Activated CD8-positive, alpha-beta T cell treated with anti-CD3 and anti-CD28 coated beads for 36 hours (primary cell): ENCODE results near the gene PLAAT2. TPM values are rescaled to one million over a fixed set of nuclear protein-coding genes. Genes with fewer than 3 reads are reported as not detected.
"Not testable (repeated sequence)": the region's sequence is repeated elsewhere in the genome, so short reads cannot be mapped to it uniquely, and the experiment has no call there.

Experiments used
- ATAC-seq: fragments of 200-7000 bp; cut with Tn5 transposase; one replicate; pipeline ENCODE4 v1.10.0; 2021; ENCODE audit warnings: mild to moderate bottlenecking, moderate library complexity
- CTCF ChIA-PET: fragments of 350-600 bp; sonication (Branson Sonifier 250); formaldehyde crosslinking; loops from one replicate; lab custom pipeline; 2021; ENCODE audit warnings: antibody characterized with exemption; lab: Charles Lee
- POLR2A ChIA-PET: fragments of 350-600 bp; sonication (Branson Sonifier 250); formaldehyde crosslinking; loops from one replicate; lab custom pipeline; 2021; ENCODE audit warnings: antibody characterized with exemption; lab: Charles Lee
- DNase-seq: peaks from one replicate; pipeline ENCODE4 v3.0.0-alpha.2; 2020
- H3K27ac Mint-ChIP-seq: one replicate; pipeline ENCODE4 v1.8.0; 2021; ENCODE audit warnings: mild to moderate bottlenecking, mixed read lengths
- H3K27me3 Mint-ChIP-seq: one replicate; pipeline ENCODE4 v1.8.0; 2021; ENCODE audit warnings: mixed read lengths
- H3K36me3 Mint-ChIP-seq: one replicate; pipeline ENCODE4 v1.8.0; 2021; ENCODE audit warnings: low read depth, mixed read lengths
- H3K4me1 Mint-ChIP-seq: one replicate; pipeline ENCODE4 v1.8.0; 2021; ENCODE audit warnings: low read depth, mixed read lengths
- H3K4me3 Mint-ChIP-seq: one replicate; pipeline ENCODE4 v1.8.0; 2021; ENCODE audit warnings: mild to moderate bottlenecking, moderate library complexity, mixed read lengths
- H3K9me3 Mint-ChIP-seq: one replicate; pipeline ENCODE4 v1.8.0; 2021; ENCODE audit warnings: mixed read lengths
- intact Hi-C: fragments of 100-400 bp; cut with micrococcal nuclease; formaldehyde crosslinking; loops from one replicate; pipeline ENCODE4 v1.10.0; 2022
- total RNA-seq, 2 experiments: library from RNA; stranded (reverse); gene quantifications; one replicate each; pipeline ENCODE4 v1.2.3, GENCODE V29; 2021
- TF ChIP-seq, protein P1 (sequence below): fragments of 200-600 bp; IDR thresholded peaks from one replicate; pipeline ENCODE4 v1.8.0; 2022; ENCODE audit warnings: antibody characterized with exemption, mild to moderate bottlenecking

Gene PLAAT2
- total RNA-seq, 2 experiments from 2014 or later, result 0.38 TPM; not detected in 1

DNA sequence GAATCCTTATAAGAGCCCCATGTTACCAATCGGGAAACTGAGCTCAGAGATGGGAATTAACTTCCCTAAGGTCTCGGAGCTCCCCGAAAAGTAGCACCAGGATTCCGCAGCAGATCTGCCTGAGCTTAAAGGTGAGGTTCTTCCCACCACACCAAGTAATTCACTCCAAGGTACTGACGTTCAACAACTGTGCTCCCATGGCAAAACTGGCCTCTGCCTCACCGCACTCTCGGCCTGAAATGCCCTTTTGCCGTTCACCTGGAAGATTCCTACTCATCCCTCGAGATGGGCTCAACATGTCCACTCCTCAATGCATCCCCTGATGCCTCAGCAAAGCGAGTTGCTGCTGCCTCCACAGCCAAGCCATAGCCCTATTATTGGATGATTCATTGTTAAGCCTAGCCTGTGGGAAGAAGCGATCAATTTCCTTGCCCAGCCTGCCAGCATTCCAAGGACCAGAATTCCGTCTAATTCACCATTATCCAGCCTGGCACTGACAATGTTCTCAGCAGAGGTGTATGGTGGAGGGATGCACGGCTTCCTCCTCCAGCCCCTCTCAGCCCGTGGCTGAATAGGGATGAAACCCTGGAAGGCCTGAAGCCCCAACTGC, 46.9 kb upstream of the PLAAT2 start:
- POLR2A ChIA-PET, result interaction anchor here (0.6 kb wide), 1 partner anchor 759 kb away, joined by 3 read pairs; no protein-coding TSS in a partner anchor

DNA sequence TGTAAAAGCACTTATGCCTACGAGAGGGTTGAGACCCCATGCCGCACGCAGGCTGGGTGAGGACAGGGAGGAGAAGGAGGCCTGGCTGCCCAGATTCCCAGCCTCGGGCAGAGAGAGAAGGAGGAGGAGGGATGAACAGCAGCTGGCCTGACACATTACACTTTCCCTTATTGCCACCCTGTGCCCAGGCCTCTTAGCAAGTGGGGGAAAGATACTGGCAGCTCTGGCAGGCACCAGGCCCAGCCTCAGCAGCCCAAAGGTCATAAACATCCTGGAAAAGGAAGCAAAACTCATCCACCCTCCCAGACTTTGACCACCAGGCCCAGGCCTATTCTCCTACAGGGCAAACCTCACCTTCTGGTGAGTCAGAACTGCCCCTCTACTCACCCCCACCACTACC, 46.4 kb upstream of the PLAAT2 start:
- ATAC-seq (no peak), DNase-seq (no peak)
- intact Hi-C loops, result no loop called here
- Mint-ChIP-seq H3K27ac (no peak overlapping the region), H3K4me3 (no peak overlapping the region), H3K9me3 (no peaks in the 10 kb centered on the region), H3K27me3 (no peaks in the 10 kb centered on the region), H3K4me1 (peaks cover 25% of the 10 kb centered on the region), H3K36me3 (no peaks in the 10 kb centered on the region)
- POLR2A ChIA-PET, result interaction anchor here (0.6 to 0.8 kb wide), 2 partner anchors 26 to 759 kb away, joined by 3 to 5 read pairs; no protein-coding TSS in a partner anchor
- CTCF ChIA-PET, result interaction anchor here (0.7 to 2.0 kb wide), 3 partner anchors 26 to 131 kb away, joined by 3 to 5 read pairs (median 5); no protein-coding TSS in a partner anchor
- TF ChIP-seq, protein P1, sequence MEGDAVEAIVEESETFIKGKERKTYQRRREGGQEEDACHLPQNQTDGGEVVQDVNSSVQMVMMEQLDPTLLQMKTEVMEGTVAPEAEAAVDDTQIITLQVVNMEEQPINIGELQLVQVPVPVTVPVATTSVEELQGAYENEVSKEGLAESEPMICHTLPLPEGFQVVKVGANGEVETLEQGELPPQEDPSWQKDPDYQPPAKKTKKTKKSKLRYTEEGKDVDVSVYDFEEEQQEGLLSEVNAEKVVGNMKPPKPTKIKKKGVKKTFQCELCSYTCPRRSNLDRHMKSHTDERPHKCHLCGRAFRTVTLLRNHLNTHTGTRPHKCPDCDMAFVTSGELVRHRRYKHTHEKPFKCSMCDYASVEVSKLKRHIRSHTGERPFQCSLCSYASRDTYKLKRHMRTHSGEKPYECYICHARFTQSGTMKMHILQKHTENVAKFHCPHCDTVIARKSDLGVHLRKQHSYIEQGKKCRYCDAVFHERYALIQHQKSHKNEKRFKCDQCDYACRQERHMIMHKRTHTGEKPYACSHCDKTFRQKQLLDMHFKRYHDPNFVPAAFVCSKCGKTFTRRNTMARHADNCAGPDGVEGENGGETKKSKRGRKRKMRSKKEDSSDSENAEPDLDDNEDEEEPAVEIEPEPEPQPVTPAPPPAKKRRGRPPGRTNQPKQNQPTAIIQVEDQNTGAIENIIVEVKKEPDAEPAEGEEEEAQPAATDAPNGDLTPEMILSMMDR, result no peak

More for the DNA sequence above, 46.9 kb upstream of the PLAAT2 start:
- H3K27me3 Mint-ChIP-seq, result no peaks in the 10 kb centered on the region
- H3K9me3 Mint-ChIP-seq, result no peaks in the 10 kb centered on the region
- H3K4me3 Mint-ChIP-seq, result no peak overlapping the region
- no peaks in the 10 kb centered on the region for H3K36me3 Mint-ChIP-seq
- CTCF ChIA-PET, result interaction anchor here (0.7 to 0.9 kb wide), 2 partner anchors 29 to 131 kb away, joined by 3 to 5 read pairs; no protein-coding TSS in a partner anchor
- ATAC-seq, result no peak
- no peak for DNase-seq
- H3K4me1 Mint-ChIP-seq, result peaks cover 26% of the 10 kb centered on the region
- intact Hi-C loops, result loop anchor here (10.0 kb wide), 1 partner anchor 45 kb away; the partner anchor contains the start of gene PLAAT2
- no peak overlapping the region for H3K27ac Mint-ChIP-seq
- TF ChIP-seq, protein P1, result no peak

DNA sequence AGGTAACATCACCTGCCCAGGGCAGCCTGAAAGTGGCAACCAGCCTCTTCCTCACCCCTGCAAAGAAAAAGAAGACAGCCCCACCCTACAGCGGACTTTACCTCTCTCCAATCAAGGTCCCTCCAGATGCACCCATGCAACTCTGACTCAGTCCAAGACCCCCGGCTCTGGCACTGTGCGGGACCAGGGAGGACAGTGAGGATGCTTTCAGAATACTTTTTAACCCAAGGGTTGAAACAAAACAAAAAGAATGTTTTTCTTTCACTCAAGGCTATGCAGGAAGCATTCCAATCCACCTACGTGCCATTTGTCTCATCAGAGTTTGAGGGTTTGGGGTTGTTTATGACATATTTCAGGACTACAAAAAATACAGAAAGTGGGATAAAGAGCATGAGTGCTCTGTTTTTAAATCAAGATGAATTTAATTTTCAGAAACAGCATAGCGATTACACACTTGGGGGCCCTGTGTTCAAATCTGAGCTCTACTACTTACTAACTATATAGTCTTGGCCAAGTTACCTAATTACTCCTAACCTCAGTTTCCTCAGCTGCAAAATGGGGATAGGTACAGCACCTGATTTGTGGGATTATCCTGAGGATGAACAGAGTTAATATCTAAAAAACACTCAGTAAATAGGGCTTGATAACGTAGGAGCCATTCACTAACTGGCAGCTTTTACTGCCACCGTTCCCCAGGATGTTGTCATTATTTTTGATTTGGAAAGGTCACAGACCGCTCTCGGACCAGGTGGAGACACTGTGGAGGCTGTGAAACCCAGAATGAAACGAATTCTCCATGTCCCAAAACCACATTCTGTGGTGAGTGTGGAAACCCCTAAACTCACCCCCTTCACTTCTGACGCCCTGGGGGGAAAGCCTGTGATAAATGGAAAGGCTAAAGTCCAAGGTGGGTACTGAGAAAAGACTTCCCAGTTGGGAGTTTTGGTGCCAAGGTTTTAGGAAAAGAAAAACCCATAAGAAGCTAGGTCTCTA, 45.5 kb upstream of the PLAAT2 start:
- Mint-ChIP-seq H3K27me3 (no peaks in the 10 kb centered on the region), H3K4me3 (no peak overlapping the region), H3K36me3 (no peaks in the 10 kb centered on the region), H3K4me1 (peaks cover 23% of the 10 kb centered on the region), H3K27ac (no peak overlapping the region), H3K9me3 (no peaks in the 10 kb centered on the region)
- DNase-seq, result peak; percentile 15
- TF ChIP-seq, protein P1, result no peak
- intact Hi-C loops, result no loop called here
- no peak for ATAC-seq
- ChIA-PET POLR2A (interaction anchor here (0.6 to 0.8 kb wide), 2 partner anchors 25 to 146 kb away, joined by 4 to 5 read pairs; no protein-coding TSS in a partner anchor), CTCF (interaction anchor here (0.9 to 2.0 kb wide), 2 partner anchors 27 to 130 kb away, joined by 3 to 5 read pairs; no protein-coding TSS in a partner anchor)

DNA sequence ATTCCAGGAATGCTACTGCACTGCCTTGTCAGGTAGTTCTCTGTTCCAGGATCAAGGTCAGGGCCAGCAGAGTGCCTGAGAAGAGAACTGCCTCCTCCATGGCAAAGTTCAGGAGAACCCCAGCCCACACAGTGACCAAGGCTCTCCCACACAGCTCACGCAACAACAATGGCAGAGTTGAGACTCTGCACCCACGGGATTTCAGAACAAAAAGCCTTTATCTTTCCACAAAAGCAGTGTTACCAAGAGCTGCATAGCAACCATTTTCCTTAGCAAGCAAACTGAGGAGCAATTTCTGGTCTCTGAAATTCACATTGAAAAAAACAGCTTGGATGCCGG, 40.0 kb upstream of the PLAAT2 start:
- H3K27me3 Mint-ChIP-seq, result no peaks in the 10 kb centered on the region
- H3K4me1 Mint-ChIP-seq, result peaks cover 6% of the 10 kb centered on the region
- H3K27ac Mint-ChIP-seq, result no peak overlapping the region
- no peaks in the 10 kb centered on the region for H3K36me3 Mint-ChIP-seq
- CTCF ChIA-PET, result no interaction called here
- ATAC-seq (no peak), DNase-seq (no peak)
- POLR2A ChIA-PET, result no interaction called here
- TF ChIP-seq, protein P1, result no peak
- intact Hi-C loops, result no loop called here
- no peak overlapping the region for H3K4me3 Mint-ChIP-seq
- no peaks in the 10 kb centered on the region for H3K9me3 Mint-ChIP-seq

DNA sequence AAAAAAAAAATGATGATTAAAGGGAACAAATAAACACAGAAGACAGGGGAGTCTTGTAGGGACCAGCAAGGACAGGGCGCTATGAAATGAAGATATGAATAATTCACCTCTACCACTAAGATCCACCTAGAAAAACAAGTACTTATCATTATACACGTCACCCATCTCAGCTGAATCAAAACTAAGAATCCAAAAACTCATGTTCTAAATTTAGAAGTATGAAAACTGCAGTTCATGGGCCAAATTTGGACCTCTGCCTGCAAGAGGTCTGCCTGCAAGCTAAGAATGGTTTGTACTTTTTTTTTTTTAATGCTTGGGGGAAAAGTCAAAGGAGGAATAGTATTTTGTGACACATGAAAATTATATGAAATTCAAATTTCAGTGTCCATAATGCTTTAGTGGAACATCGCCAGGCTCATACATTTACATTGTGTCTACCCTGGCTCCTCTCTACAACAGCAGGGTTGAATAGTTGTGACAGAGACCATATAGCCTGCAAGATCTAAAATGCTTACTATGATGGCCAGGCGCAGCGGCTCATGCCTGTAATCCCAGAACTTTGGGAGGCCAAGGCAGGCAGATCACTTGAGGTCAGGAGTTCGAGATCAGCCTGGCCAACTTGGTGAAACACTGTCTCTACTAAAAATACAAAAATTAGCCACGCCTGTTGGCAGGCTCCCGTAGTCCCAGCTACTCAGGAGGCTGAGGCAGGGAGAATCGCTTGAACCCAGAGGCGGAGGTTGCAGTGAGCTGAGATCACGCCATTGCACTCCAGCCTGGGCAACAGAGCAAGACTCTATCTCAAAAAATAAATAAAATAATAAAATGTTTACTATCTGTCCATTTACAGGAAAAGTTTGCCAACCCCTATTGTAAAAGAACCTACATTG, 39.4 kb upstream of the PLAAT2 start:
- H3K4me1 Mint-ChIP-seq, H3K4me3 Mint-ChIP-seq, POLR2A ChIA-PET, intact Hi-C loops, H3K36me3 Mint-ChIP-seq, H3K9me3 Mint-ChIP-seq, CTCF ChIA-PET, H3K27ac Mint-ChIP-seq, H3K27me3 Mint-ChIP-seq, DNase-seq, ATAC-seq: not testable (repeated sequence)
